Measurements from ENCODE around the gene DTD1. TPM values are rescaled to one million over a fixed set of nuclear protein-coding genes. Genes with fewer than 3 reads are reported as not detected.
A peak's percentile ranks its signal among the peaks of the same experiment; 100 is the strongest.

DTD1 gene
- total RNA-seq, 6 donors from 2014 or later = 19.9 to 31.2 (median 24.8) TPM

- Histone ChIP-seq H3K4me3 (peak overlapping the region; percentile 58 to 73 (median 64)), H3K36me3 (no peaks in the 10 kb centered on the region), H3K4me1 (peaks cover 5 to 13% (median 6%) of the 10 kb centered on the region in 4 donors), H3K27ac (peak overlapping the region; percentile 89 to 98 (median 92)), H3K9me3 (peaks cover 0 to 7% (median 0%) of the 10 kb centered on the region in 4 donors), H3K27me3 (no peaks in the 10 kb centered on the region)
- TF ChIP-seq EP300 (IDR thresholded peaks at IDR 0.05) (no peak), POLR2A (IDR thresholded peaks at IDR 0.05) (no peak), POLR2AphosphoS5 (IDR thresholded peaks at IDR 0.05) (no peak)
- TF ChIP-seq, protein P1, sequence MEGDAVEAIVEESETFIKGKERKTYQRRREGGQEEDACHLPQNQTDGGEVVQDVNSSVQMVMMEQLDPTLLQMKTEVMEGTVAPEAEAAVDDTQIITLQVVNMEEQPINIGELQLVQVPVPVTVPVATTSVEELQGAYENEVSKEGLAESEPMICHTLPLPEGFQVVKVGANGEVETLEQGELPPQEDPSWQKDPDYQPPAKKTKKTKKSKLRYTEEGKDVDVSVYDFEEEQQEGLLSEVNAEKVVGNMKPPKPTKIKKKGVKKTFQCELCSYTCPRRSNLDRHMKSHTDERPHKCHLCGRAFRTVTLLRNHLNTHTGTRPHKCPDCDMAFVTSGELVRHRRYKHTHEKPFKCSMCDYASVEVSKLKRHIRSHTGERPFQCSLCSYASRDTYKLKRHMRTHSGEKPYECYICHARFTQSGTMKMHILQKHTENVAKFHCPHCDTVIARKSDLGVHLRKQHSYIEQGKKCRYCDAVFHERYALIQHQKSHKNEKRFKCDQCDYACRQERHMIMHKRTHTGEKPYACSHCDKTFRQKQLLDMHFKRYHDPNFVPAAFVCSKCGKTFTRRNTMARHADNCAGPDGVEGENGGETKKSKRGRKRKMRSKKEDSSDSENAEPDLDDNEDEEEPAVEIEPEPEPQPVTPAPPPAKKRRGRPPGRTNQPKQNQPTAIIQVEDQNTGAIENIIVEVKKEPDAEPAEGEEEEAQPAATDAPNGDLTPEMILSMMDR (IDR thresholded peaks at IDR 0.05) = no peak
- DNase-seq (no peak), ATAC-seq (ENCODE audit: low FRiP score in 2 of 2) (no peak)
- 53 to 63% methylated on average over 3 of the region's 3 CpGs for WGBS, 2 donors
Measured at GRCh38 chr20:18794428-18794787, 206.6 kb downstream of the DTD1 start.

DNA sequence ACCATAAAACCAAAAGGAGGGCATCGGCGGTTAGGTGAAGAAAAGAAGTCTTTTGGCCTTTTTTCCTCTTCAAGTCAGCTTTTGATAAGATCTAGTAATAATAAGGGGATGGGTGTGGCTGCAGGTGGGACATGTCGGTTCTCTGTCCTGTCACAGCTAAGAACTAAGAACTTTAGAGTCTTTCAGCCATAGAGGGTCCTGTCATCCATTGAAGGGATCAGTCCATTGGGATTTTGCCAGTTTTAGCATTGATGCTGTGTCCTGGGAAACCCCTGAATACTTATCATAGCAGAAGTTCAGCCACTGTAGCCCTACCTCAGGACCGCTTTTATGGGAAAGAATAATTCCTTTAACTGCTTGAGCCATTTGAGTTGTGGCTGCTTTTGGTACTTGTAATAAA, 207.5 kb downstream of the DTD1 start:
- 89 to 97% methylated on average over 4 of the region's 4 CpGs for WGBS, 2 donors
- Histone ChIP-seq H3K27ac (no peak overlapping the region), H3K27me3 (no peaks in the 10 kb centered on the region), H3K9me3 (peaks cover 0 to 7% (median 0%) of the 10 kb centered on the region in 4 donors), H3K36me3 (no peaks in the 10 kb centered on the region), H3K4me3 (no peak overlapping the region), H3K4me1 (peaks cover 5 to 13% (median 6%) of the 10 kb centered on the region in 4 donors)
- ATAC-seq (ENCODE audit: low FRiP score in 2 of 2) (no peak), DNase-seq (no peak)
- TF ChIP-seq POLR2AphosphoS5 (IDR thresholded peaks at IDR 0.05) = no peak
- TF ChIP-seq, protein P1 (IDR thresholded peaks at IDR 0.05) = no peak
- TF ChIP-seq EP300 (IDR thresholded peaks at IDR 0.05) = no peak
- TF ChIP-seq POLR2A (IDR thresholded peaks at IDR 0.05) = no peak

DNA sequence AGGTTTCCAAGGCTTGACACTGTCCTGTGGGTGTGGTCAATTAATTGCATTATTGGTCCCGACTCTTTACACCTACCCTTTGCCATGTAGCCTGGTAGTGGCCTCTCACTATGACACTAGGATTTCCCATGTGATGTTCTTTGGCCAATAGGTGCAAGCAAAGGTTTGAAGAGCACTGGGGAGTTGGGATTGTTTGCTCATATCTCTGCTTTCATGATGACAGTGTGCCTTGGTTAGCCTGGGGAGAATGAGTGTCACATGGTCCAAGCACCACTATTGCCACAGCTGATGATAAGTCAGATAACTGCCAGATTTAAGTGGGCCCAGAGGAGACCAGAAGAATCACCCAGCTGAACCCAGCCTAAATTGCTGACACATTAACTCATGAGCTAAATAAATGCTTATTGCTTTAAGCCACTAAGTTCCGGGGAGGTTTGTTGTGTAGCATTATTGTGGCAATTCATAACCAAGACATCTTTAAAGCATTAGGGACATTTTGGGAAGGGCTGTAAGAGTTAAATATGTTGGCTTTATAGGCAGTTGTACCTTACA, 208.5 kb downstream of the DTD1 start:
- ATAC-seq (ENCODE audit: low FRiP score in 2 of 2) (no peak), DNase-seq (no peak)
- H3K36me3 ChIP-seq = no peaks in the 10 kb centered on the region
- no peak overlapping the region for H3K4me3 ChIP-seq
- no peaks in the 10 kb centered on the region for H3K27me3 ChIP-seq
- TF ChIP-seq EP300 (IDR thresholded peaks at IDR 0.05) = no peak
- no peak for TF ChIP-seq POLR2A (IDR thresholded peaks at IDR 0.05)
- TF ChIP-seq, protein P1 (IDR thresholded peaks at IDR 0.05) = no peak
- TF ChIP-seq POLR2AphosphoS5 (IDR thresholded peaks at IDR 0.05) = no peak
- 93 to 97% methylated on average over 2 of the region's 2 CpGs for WGBS, 2 donors
- peaks cover 0 to 7% (median 0%) of the 10 kb centered on the region in 4 donors for H3K9me3 ChIP-seq
- peaks cover 5 to 13% (median 6%) of the 10 kb centered on the region in 4 donors for H3K4me1 ChIP-seq
- H3K27ac ChIP-seq = no peak overlapping the region

GRCh38 chr20:18801516-18801915, 213.7 kb downstream of the DTD1 start:
- Histone ChIP-seq H3K4me1 (no peaks in the 10 kb centered on the region), H3K27me3 (no peaks in the 10 kb centered on the region), H3K27ac (no peak overlapping the region), H3K4me3 (no peak overlapping the region), H3K36me3 (no peaks in the 10 kb centered on the region), H3K9me3 (peaks cover 0 to under 1% (median 0%) of the 10 kb centered on the region in 4 donors)
- TF ChIP-seq POLR2AphosphoS5 (IDR thresholded peaks at IDR 0.05) (no peak), POLR2A (IDR thresholded peaks at IDR 0.05) (no peak), EP300 (IDR thresholded peaks at IDR 0.05) (no peak)
- no peak for DNase-seq
- ATAC-seq (ENCODE audit: low FRiP score in 2 of 2) = no peak
- WGBS, 2 donors = 80 to 88% methylated on average over 2 of the region's 2 CpGs

GRCh38 chr20:18802012-18802634, 214.3 kb downstream of the DTD1 start:
- no peak for DNase-seq
- 63 to 72% methylated on average over 7 of the region's 7 CpGs for WGBS, 2 donors
- H3K27me3 ChIP-seq = no peaks in the 10 kb centered on the region
- H3K9me3 ChIP-seq = no peaks in the 10 kb centered on the region
- no peak overlapping the region for H3K27ac ChIP-seq
- no peaks in the 10 kb centered on the region for H3K4me1 ChIP-seq
- H3K36me3 ChIP-seq = no peaks in the 10 kb centered on the region
- no peak for TF ChIP-seq POLR2A (IDR thresholded peaks at IDR 0.05)
- no peak for TF ChIP-seq POLR2AphosphoS5 (IDR thresholded peaks at IDR 0.05)
- TF ChIP-seq, protein P1 (IDR thresholded peaks at IDR 0.05) = no peak
- no peak for TF ChIP-seq EP300 (IDR thresholded peaks at IDR 0.05)
- H3K4me3 ChIP-seq = no peak overlapping the region
- no peak for ATAC-seq (ENCODE audit: low FRiP score in 2 of 2)

Measured in upper lobe of left lung (tissue), 6 donors.